K562 (cell line): ENCODE data around the gene CDC42EP5. TPM values are rescaled to one million over a fixed set of nuclear protein-coding genes. Genes with fewer than 3 reads are reported as not detected.

Experiments
- ATAC-seq: fragments of 200-7000 bp; cut with Tn5 transposase; 3 replicates; pipeline ENCODE4 v1.9.1; 2020; ENCODE audit warnings: moderate library complexity
- BruUV-seq: library from RNA; stranded (reverse); fragments of 400-500 nt; replicated peaks from 2 replicates; lab custom pipeline; 2021; lab: Mats Ljungman, UMichigan
- CTCF ChIA-PET: fragments of 300-600 bp; formaldehyde crosslinking; extraction: SDS; loops from one replicate; lab custom pipeline; 2021; ENCODE audit warnings: low intra/inter-chr PET ratio; lab: Yijun Ruan, JAX
- POLR2A ChIA-PET: fragments of 300-600, 350-650 bp; sonication (Branson Sonifier 250); formaldehyde crosslinking; extraction: SDS; loops from one replicate; lab custom pipeline; 2021; ENCODE audit warnings: antibody characterized with exemption, inconsistent platforms; lab: Yijun Ruan, JAX
- DNase-seq, 4 experiments: peaks; one replicate each; pipeline versions ENCODE4 v3.0.0 to v3.0.0-alpha.2; 2011 to 2018; ENCODE audit warnings: low spot score in 3 of 4, mixed read lengths in 3 of 4; ENCODE audit errors: extremely low read depth in 1 of 4
- FAIRE-seq: peaks from 2 replicates; lab custom pipeline; 2011; peaks lifted over from hg19 to GRCh38; lab: Jason Lieb, UNC
- H2AFZ ChIP-seq: 2 replicates; pipeline ENCODE4 v1.6.0; 2011; ENCODE audit warnings: low read depth, low read length, control low read depth, inconsistent platforms
- H3K27ac ChIP-seq: fragments of 200-600 bp; 3 replicates; pipeline ENCODE4 v1.8.0; 2011; ENCODE audit warnings: low read depth, mild to moderate bottlenecking, control low read depth, inconsistent platforms, low read length, moderate library complexity, mixed read lengths; ENCODE audit errors: extremely low read depth
- H3K27me3 ChIP-seq, 2 experiments: fragments of 300-600 bp in 1 of 2; 2 replicates in 1 of 2; 3 replicates in 1 of 2; pipeline versions ENCODE4 v1.6.0 to v1.8.0; 2011; ENCODE audit warnings: inconsistent platforms in 2 of 2, low read length in 2 of 2, mild to moderate bottlenecking in 1 of 2, mixed read lengths in 1 of 2, moderate library complexity in 1 of 2; ENCODE audit not compliant: control insufficient read depth in 2 of 2, insufficient read depth in 2 of 2
- H3K36me3 ChIP-seq: fragments of 300-600 bp; 3 replicates; pipeline ENCODE4 v1.8.0; 2011; ENCODE audit warnings: mild to moderate bottlenecking, low read length, inconsistent platforms; ENCODE audit not compliant: control insufficient read depth, insufficient read depth
- H3K4me1 ChIP-seq, 2 experiments: fragments of 200-600 bp in 1 of 2; replicated peaks in 1 of 2; 2 replicates in 1 of 2; 3 replicates in 1 of 2; pipeline versions ENCODE4 v1.5.1 to v1.8.0; 2011; ENCODE audit warnings: inconsistent platforms in 2 of 2, low read length in 2 of 2, mild to moderate bottlenecking in 1 of 2, mixed read lengths in 1 of 2, moderate library complexity in 1 of 2; ENCODE audit not compliant: control insufficient read depth in 2 of 2, insufficient read depth in 2 of 2
- H3K4me2 ChIP-seq: 2 replicates; pipeline ENCODE4 v1.6.1; 2011; ENCODE audit warnings: low read length, control low read depth, inconsistent platforms, mixed read lengths; ENCODE audit not compliant: insufficient read depth
- H3K4me3 ChIP-seq: fragments of 200-600 bp; sonication (generic), shearing (Covaris generic); 2 replicates; pipeline ENCODE4 v1.5.1; 2016; ENCODE audit warnings: control low read depth, inconsistent platforms
- H3K79me2 ChIP-seq: fragments of 200-600 bp; 3 replicates; pipeline ENCODE4 v1.8.0; 2011; ENCODE audit warnings: low read length, inconsistent platforms; ENCODE audit not compliant: control insufficient read depth, insufficient read depth
- H3K9ac ChIP-seq, 2 experiments: 2 replicates each; pipeline versions ENCODE4 v1.6.0 to v1.6.1; 2011; ENCODE audit warnings: low read depth in 2 of 2, low read length in 2 of 2, control low read depth in 1 of 2, inconsistent platforms in 1 of 2, mild to moderate bottlenecking in 1 of 2, mixed read lengths in 1 of 2; ENCODE audit not compliant: insufficient read depth in 1 of 2
- H3K9me1 ChIP-seq: one replicate; pipeline ENCODE4 v1.6.0; 2011; ENCODE audit warnings: inconsistent platforms, mild to moderate bottlenecking, low read length, moderate library complexity; ENCODE audit not compliant: control insufficient read depth, insufficient read depth
- H3K9me3 ChIP-seq: replicated peaks from 2 replicates; pipeline ENCODE4 v1.5.1; 2011; ENCODE audit warnings: low read depth, low read length, inconsistent platforms; ENCODE audit not compliant: control insufficient read depth, insufficient read depth
- H4K20me1 ChIP-seq: replicated peaks from 2 replicates; pipeline ENCODE4 v1.6.1; 2011; ENCODE audit warnings: low read length, inconsistent platforms, mixed read lengths; ENCODE audit not compliant: control insufficient read depth, insufficient read depth
- ARID4B ChIP-seq: sonication (generic); formaldehyde crosslinking; IDR thresholded peaks from 2 replicates; pipeline ENCODE4 v1.8.0; 2022; ENCODE audit warnings: mild to moderate bottlenecking, missing genetic modification reagents
- ARNT ChIP-seq, 2 experiments: fragments of 450-650 bp; IDR thresholded peaks; 2 replicates each; pipeline ENCODE4 v1.6.1; 2016; ENCODE audit warnings: mild to moderate bottlenecking in 1 of 2
- ELF4 ChIP-seq: fragments of 450-650 bp; formaldehyde crosslinking; IDR thresholded peaks from 2 replicates; pipeline ENCODE4 v1.4.0; 2022; ENCODE audit warnings: missing genetic modification characterization
- FOXA1 ChIP-seq: fragments of 450-650 bp; IDR thresholded peaks from 2 replicates; pipeline ENCODE4 v1.6.1; 2016; ENCODE audit warnings: mild to moderate bottlenecking, borderline replicate concordance
- GATAD2B ChIP-seq: fragments of 450-650 bp; IDR thresholded peaks from 2 replicates; pipeline ENCODE4 v1.6.1; 2017; ENCODE audit warnings: mild to moderate bottlenecking, borderline replicate concordance
- HINFP ChIP-seq: fragments of 450-650 bp; conservative IDR thresholded peaks from 2 replicates; pipeline ENCODE4 v1.6.1; 2016; ENCODE audit warnings: missing genetic modification characterization, low read depth, mild to moderate bottlenecking, control low read depth, missing compliant biosample characterization
- NFE2L1 ChIP-seq: fragments of 450-650 bp; IDR thresholded peaks from 2 replicates; pipeline ENCODE4 v1.6.1; 2016; ENCODE audit warnings: missing genetic modification characterization, low read depth, mild to moderate bottlenecking, missing compliant biosample characterization, moderate library complexity, borderline replicate concordance
- NFRKB ChIP-seq: fragments of 450-650 bp; IDR thresholded peaks from 2 replicates; pipeline ENCODE4 v1.6.1; 2016; ENCODE audit warnings: low read depth
- RNF219 ChIP-seq: fragments of 250-450 bp; sonication (Bioruptor Pico); IDR thresholded peaks from 2 replicates; pipeline ENCODE4 v1.5.0; 2022; ENCODE audit warnings: mild to moderate bottlenecking
- SETDB1 ChIP-seq: IDR thresholded peaks from one replicate; pipeline ENCODE4 v1.6.1; 2012; ENCODE audit warnings: low read length, control low read depth, inconsistent platforms
- SMAD4 ChIP-seq: fragments of 250-450 bp; sonication (Bioruptor Pico); conservative IDR thresholded peaks from 2 replicates; pipeline ENCODE4 v1.8.0; 2021; ENCODE audit warnings: inconsistent platforms, mild to moderate bottlenecking, moderate library complexity
- SOX6 ChIP-seq: fragments of 450-650 bp; IDR thresholded peaks from 2 replicates; pipeline ENCODE4 v1.6.1; 2014; ENCODE audit warnings: mild to moderate bottlenecking
- ZNF140 ChIP-seq: fragments of 250-450 bp; sonication (Bioruptor Pico); IDR thresholded peaks from 2 replicates; pipeline ENCODE4 v1.8.0; 2021; ENCODE audit warnings: moderate library complexity, mild to moderate bottlenecking, inconsistent platforms
- ZNF282 ChIP-seq: sonication (generic); formaldehyde crosslinking; IDR thresholded peaks from 2 replicates; pipeline ENCODE4 v1.8.1; 2023; ENCODE audit warnings: missing genetic modification reagents
- WGBS: fragments of 100-300 bp; shearing (Covaris generic); methylation state at CpG from one replicate; pipeline ENCODE4 v1.1.6; 2016; ENCODE audit warnings: low coverage, mixed read lengths; ENCODE audit not compliant: insufficient coverage; ENCODE audit errors: missing lambda C conversion rate; 5-methylcytosine and 5-hydroxymethylcytosine counted together
- in situ Hi-C: fragments of 300-500 bp; cut with MboI; formaldehyde crosslinking; loops from 4 replicates; pipeline ENCODE4 v1.15.0; 2018; ENCODE audit warnings: inconsistent platforms, mixed read lengths
- intact Hi-C: fragments of 100-400 bp; cut with micrococcal nuclease; formaldehyde crosslinking; loops from 2 replicates; pipeline ENCODE4 v1.14.2; 2022
- polyA plus RNA-seq, 8 experiments: library from polyadenylated mRNA; depleted of rRNA in 4 of 8; stranded (reverse) in 5 of 8; unstranded in 3 of 8; fragments of >200 nt; fragmentation: Nextera tagmentation in 2 of 8; fragmentation: Illumina TruSeq in 1 of 8; extraction: Ambion mirVana in 2 of 8; extraction: Trizol in 1 of 8; gene quantifications; 2 replicates each; pipeline versions ENCODE4 v1.2.1 to v1.2.3, GENCODE V29; 2011 to 2014; ENCODE audit warnings: inconsistent platforms in 1 of 8, missing spikeins in 1 of 8
- total RNA-seq, 7 experiments: library from RNA; depleted of rRNA in 6 of 7; stranded (reverse); fragments of >200 nt in 6 of 7; fragmentation: Illumina TruSeq in 2 of 7; extraction: Trizol in 2 of 7; gene quantifications; 2 replicates each; pipeline versions ENCODE4 v1.2.1 to v1.2.3, GENCODE V29; 2011 to 2021; ENCODE audit warnings: low replicate concordance in 1 of 7

CDC42EP5 gene
- total and polyA plus RNA-seq, 9 of the 15 experiments (the other 6 are each of a cell fraction or from before 2014, with no cell fraction given): 0.15 to 0.38 TPM; not detected in 7

DNA sequence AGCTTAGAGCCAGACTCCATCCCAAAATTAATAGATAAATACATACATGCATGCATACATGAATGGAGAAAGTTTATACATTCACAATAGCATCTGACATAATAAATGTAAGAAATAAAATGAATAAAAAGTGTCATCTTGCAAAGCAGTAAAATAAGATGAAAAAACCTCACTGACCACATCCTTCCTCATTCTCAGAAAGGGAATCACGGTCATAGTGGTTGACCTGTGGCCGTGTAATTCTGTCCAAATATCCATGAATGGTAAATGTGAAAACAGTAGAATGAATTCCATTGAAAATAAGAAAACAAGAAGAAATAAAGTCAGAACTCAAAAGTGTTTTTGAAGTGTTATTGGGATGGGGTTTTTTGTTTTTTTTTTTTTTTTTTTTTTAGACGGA is 9.8 kb upstream of the CDC42EP5 start:
- no peak overlapping the region for H3K4me3 ChIP-seq
- ATAC-seq: no peak
- ChIA-PET CTCF (no interaction called here), POLR2A (no interaction called here)
- no peaks in the 10 kb centered on the region; the same call in 1 of the 2 replicates for H4K20me1 ChIP-seq
- no TSS peak for BruUV-seq
- no peak overlapping the region for H2AFZ ChIP-seq
- H3K27ac ChIP-seq: no peak overlapping the region
- H3K4me2 ChIP-seq: no peak overlapping the region
- intact Hi-C loops (no loop called here), in situ Hi-C loops (loop anchor here (10.0 kb wide), 1 partner anchor 192 kb away; no protein-coding TSS in a partner anchor)
- H3K36me3 ChIP-seq: no peaks in the 10 kb centered on the region
- H3K27me3 ChIP-seq: peaks cover 6 to 17% of the 10 kb centered on the region in 2 experiments; a peak in 3 of 5 replicates
- WGBS: 3% methylated on average over 2 of the region's 3 CpGs
- no peak for DNase-seq
- no peaks in the 10 kb centered on the region for H3K79me2 ChIP-seq
- FAIRE-seq: no peak
- H3K4me1 ChIP-seq: no peaks in the 10 kb centered on the region; a peak in 1 of 5 replicates
- no peaks in the 10 kb centered on the region for H3K9me3 ChIP-seq
- no peak overlapping the region for H3K9ac ChIP-seq
- H3K9me1 ChIP-seq: no peaks in the 10 kb centered on the region
- TF ChIP-seq ZNF282 (CRISPR knock-in tag) (no peak), SOX6 (no peak), HINFP (tag) (no peak), GATAD2B (no peak), NFRKB (no peak), SMAD4 (CRISPR knock-in tag) (no peak), ARID4B (CRISPR knock-in tag) (no peak), SETDB1 (no peak), ARNT (IDR thresholded peaks at IDR 0.05) (no peak), ZNF140 (no peak), RNF219 (CRISPR knock-in tag) (no peak), FOXA1 (no peak), ELF4 (no peak), NFE2L1 (tag) (no peak)
